Measurements from ENCODE around the gene GYPC.
"Not testable (repeated sequence)": the region's sequence is repeated elsewhere in the genome, so short reads cannot be mapped to it uniquely, and the experiment has no call there.

GYPC gene

DNA sequence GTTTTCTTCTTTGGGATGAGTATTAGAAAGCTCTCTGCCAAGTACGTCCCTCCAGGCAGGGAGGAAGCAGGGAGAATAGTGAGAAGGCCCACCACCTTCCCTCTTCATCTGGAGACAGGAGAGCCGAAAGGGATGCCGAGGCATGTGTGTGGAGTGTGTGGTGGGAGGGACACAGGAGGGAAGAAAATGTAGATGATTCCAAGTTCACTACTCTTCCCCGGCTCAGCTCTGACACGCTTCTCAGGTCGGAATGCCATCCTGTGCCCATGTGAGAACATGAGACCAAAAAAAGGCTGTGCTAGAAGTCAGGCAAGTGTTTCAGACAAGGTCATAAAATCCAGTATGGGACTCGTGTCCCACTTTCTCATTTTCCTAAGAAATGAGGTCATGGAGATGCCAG lies 47.4 kb downstream of the GYPC start:
- no peak for DNase-seq

GRCh38 chr2:126704434-126705160 lies 48.6 kb downstream of the GYPC start:
- DNase-seq, result no peak

- DNase-seq, result no peak
These were observed 51.2 kb downstream of the GYPC start for GRCh38 chr2:126707191-126707590.

DNA sequence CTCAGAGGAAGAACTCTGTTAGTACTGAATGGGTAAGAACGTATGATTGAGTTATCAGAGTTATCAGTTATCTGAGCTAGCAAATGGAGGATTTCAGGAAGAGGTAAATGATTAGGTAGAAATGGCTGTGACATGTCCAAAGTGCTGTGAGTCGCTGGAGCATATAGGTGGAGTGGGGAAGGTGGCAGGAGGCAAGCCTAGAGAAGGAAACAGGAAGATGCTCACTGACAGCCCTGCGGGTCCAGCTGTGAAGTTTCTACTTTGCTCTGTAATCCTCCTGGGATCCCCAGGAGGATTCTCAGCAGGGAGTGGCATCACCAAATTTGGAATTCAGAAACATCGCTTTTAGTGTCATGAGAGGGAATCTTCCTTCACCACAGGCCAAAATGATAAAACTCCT lies 52.0 kb downstream of the GYPC start:
- no peak for DNase-seq

DNA sequence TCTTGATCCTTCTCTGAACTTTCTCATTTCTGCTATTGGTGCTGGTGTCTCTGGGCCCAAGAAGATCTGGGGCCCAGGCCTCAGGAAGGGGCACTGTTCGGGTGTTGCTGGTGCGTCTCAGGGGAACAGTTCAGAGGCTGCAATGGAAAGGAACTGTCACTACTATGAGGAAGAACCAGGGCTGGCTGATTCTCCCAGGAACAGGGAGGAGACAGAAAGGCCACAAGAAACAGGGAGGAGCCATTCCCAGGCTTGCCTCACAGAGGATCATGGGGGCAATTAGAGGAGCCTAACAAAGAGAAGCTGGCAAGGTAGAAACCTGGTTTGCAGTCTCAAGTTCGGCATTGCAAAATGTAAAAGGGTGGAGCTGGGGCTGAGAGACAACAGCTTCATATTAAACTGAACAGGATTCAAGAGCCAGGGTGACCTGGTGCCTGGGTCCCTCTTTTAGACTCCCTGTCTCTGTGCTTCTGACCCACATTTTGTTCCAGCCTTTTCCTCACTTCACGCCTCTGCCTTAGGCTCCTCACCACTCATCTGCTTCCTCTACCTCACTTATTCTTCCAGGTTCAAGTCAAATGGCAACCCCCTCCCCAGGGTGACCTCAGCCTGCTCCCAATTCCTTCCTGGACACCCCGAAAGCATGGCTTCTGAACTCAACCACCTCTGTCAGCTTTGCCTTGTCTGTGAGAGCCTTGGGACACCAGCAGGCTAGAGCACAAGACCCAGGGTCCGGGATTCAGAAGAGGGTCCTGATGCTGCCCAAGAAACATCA lies 58.4 kb downstream of the GYPC start:
- DNase-seq, result no peak

- DNase-seq, result no peak
These were observed 59.2 kb downstream of the GYPC start for GRCh38 chr2:126715111-126715510.

- DNase-seq, result no peak
These were observed 59.8 kb downstream of the GYPC start for GRCh38 chr2:126715576-126716406.

DNA sequence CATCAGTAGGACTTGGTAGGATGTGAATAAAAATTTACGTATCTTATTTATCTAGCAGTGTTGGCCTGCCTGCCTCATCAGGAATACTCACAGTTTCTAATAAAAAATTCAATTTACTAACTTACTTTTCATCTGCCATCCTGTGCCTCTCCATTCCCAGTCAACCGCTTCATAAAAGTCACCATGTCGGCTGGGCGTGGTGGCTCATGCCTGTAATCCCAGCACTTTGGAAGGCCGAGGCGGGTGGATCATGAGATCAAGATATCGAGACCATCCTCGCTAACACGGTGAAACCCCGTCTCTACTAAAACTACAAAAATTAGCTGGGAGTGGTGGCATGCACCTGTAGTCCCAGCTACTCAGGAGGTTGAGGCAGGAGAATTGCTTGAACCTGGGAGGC lies 61.3 kb downstream of the GYPC start:
- DNase-seq, result not testable (repeated sequence)

DNA sequence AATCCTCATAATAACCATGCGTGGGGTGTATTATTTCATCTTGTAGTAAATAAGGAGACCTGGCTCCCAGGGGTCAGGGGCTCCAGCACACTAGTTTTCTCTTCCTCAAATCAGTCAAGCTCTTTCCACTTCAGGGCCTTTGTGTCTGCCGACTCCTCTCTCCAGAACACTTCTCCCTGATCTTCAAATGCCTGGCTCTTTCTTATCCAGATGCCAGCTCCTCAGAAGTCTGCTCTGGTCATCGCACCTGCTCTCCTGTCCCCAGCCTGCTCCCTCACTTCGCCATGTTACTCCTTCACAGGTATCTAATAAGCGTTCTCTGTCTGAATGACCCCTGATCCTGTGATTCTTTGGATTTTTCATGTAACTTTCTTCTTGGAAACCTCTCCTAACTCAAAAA lies 62.0 kb downstream of the GYPC start:
- no peak for DNase-seq

DNA sequence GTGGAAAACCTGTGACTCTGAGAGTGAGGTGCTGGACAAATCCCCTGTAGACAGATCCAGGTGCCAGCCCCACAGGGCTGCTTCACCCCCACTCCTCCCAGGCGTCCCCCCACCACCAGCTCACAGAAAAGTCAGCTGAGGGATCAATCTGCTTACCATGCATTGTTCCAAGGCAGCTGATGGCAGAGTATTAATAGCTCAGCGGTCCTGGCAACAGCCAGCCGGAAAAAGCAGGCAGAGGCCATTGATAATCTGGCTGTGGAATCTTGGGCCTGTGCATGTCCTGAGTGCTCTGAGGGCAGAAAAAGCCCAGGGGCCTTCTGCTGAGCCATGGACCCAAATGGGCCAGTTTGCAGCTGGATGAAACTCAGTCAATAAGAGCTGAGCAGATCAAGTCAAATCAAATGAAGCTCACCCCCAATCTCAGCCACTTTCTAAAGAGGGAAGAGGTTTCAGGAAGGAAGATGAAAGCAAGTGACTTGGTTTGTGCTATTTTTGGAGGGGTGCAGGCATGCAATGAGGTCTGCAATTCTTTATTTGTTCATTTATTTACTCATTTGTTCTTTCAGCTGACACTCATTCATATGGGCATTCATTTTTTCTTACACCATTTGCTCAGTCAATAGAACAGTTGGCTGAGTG lies 63.4 kb downstream of the GYPC start:
- no peak for DNase-seq

- no peak for DNase-seq
These were observed 63.9 kb downstream of the GYPC start for GRCh38 chr2:126719833-126720351.

DNA sequence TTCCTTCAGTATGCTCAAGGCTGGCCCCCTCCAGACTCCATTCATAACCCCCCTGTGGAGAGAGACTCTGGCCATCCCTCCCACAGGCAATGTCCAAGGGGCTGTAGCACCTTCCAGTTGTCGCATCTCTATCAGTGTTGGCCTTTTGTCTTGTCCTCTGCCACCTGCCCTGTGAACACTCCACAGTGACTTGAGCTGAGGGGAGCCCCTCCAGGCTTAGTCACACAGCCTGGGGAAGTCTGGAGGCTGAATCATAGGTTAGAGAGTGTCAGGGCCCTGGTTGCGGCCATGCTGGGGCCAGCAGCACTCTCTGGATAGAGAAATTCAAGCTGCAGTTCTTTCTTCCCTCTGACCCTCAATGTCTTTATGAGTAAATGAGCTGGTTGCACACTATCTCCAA lies 64.7 kb downstream of the GYPC start:
- DNase-seq, result no peak

- DNase-seq, result no peak
These were observed 66.1 kb downstream of the GYPC start for GRCh38 chr2:126722081-126722480.

DNA sequence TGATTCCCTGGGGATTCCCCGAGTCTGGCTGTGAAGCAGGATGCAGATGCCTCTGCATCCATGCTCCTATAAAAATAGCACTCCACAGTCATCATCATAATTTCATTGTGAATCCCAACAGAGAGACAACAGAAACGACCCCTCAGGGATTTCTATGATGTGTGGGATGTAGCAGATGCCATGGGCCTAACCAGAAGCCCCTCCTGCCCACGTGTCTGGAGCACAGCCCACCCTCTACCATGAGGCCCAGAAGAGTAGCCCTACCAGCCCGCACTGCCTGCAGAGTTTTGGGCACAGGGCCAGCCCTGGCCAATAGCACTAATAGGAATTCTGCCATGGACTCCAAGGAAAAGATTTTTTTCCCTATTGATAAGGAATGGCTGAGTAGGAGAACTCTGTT lies 66.6 kb downstream of the GYPC start:
- DNase-seq, result no peak

- no peak for DNase-seq
These were observed 67.4 kb downstream of the GYPC start for GRCh38 chr2:126723281-126723815.

DNA sequence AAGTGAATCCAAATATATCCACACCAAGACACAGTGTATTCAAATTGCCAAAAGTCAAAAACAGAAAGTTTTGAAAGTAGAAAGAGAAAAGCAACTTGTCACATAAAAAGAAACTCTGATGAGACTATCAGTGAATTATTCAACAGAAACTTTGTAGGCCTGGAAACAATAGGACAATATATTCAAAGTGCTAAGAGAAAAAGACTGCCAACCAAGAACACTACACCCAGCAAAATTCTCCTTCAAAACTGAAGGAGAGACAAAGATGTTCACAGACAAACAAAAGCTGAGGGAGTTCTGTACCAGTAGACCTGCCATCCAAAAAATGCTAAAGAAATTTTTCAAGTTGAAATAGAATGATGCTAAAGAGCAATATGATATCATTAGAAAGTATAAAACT lies 69.6 kb downstream of the GYPC start:
- no peak for DNase-seq

GRCh38 chr2:126729896-126730295 lies 73.9 kb downstream of the GYPC start:
- DNase-seq, result no peak

DNA sequence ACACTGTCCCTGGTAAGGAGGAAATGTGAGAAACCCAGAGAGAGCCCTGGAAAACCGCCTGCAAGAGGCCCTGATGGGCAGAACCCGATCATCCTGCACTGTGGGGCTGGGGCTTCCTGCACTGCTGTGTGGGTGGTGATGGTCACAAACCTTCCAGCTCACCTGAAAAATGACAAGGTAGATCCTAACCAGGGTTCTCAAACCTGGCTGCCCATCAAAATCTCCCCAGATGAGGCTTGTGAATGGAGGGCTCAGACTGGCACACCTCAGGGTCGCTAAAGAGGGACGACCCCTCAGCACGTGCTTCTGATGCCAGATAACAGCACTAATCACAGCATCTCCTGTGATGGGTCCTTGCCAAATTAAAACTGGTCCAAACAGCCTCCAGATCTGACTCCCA lies 74.7 kb downstream of the GYPC start:
- no peak for DNase-seq

DNA sequence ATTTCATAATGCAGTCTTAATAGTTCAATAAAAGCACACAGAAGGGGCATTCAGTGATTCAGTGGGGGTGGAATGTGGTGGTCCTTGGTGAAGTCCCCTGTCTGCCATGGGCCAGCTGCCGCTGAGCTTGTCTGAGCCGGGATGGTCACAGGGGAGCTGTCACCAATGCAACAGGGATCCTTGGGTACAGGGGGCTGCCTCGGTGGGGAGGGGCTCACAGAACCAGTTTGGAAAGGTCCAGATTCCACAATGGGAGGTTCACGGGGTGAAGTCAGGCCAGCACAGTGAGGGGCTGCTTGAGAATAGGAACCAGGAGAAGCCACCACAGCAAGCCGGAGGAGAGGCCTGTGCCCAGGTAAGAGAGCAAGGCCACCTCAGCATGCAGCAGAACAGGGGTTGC lies 75.4 kb downstream of the GYPC start:
- DNase-seq, result no peak

DNA sequence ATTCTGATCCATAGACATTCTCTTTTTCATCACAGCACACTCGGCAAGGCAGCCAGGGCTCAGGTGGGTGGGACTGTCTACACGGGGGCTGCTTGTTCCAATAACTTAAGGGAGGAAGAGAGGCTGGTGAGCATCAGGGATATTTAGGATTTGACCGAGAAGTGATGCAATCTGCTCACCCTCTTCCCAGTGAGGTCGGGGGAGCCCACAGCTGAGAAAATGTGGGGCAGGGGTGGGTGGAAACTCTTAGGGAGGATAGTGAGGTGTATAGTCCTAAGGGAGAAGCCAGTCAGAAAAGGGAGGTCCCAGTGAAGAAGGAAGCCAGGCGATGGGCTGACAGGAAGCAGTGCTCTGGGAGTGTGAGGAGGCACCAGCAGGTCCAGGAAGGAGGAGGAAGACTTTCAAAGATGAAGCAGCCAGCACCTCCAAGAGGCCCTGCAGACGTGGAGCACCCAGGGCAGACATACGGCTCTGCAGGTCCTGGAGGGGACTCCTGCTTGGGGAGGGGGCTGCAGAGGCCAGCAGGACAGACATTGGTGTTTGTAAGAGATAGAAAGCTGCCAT lies 76.8 kb downstream of the GYPC start:
- no peak for DNase-seq

- DNase-seq, result no peak
These were observed 77.8 kb downstream of the GYPC start for GRCh38 chr2:126733795-126734194.

DNA sequence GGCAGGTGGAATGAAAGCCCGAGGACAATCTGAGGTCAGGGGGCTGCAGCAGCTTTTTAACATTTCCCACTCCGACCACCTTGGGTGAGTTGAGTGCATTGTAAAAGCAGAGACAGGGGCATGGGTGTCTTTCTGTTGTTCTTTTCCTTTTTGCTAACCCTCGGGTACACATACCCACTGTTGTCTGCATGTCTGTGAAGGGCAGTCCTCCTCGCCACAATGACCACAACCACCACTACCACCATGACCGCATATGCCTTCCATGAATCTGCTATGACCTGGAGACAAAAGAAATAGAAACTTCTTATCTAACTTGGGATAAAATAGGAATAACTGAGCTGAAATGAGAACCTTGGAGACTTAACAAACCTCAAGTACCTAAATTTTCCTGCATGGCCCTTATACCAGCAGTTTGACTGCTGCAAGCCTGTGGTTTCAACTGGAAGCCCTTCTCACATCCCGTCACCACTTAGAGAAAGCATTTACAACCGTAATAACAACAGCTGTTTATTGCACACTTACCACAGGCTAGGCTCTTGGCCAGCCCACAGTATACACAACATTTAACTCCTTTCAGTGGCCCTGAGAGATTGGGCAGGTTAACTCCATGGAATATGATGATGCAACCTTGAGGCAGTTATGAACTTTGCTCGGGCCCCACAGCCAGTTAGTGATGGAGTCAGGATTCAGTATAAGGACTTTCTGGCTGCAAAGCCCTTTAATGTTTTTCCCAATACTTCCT lies 80.3 kb downstream of the GYPC start:
- DNase-seq, result no peak

Measured in activated CD4-positive, alpha-beta T cell treated with anti-CD3 and anti-CD28 coated beads, Interleukin-2, Interleukin-6, amounts not matched to agents 100 ng/mL and 50 ng/mL, durations not matched to agents 16 hours and 8 hours (primary cell).